ENCODE measurements around the gene SKAP2. TPM values are rescaled to one million over a fixed set of nuclear protein-coding genes. Genes with fewer than 3 reads are reported as not detected.

The SKAP2 gene
- total and polyA plus RNA-seq, 10 of the 15 experiments (the other 5 are each of a cell fraction or from before 2014, with no cell fraction given), result 10.9 to 40.6 (median 23.5) TPM

DNA sequence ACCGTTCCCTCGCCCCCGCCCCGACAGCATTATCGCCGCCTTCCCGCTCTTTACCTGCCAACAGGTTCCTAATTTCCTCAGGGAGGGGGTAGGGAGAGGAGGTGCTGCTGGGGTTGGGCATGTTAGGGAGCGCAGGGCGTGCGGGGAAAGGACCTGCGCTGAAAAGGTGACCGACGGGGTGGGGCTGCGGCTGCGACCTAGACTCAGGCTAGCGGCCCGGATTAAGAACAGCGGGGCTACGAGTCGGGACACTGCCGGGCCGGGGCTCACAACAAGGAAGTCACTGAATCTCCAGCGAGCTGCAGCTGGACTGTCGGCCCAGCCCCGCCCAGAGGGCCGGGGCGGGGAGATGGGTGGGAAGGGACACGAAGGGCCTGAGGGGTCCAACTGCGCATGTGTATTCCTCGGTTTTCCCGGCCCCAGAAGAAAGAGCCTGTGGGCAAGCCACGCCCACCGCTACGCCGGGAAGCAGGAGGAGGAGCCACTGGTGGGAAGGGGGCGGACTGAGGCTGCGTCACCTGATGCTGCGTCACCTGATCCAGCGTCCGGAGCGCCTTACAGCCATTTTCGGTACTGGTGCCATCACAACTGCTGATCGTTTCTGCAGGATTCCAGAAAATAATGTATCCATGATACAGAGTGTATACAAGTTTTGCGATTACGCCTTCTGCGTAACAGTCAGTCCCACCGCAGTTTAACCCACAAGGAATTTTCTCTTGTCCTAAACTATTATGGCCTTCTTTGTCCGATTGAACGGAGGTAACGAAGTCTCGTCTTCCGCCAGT lies at the start of gene SKAP2 (continued):
- TF ChIP-seq NR2C1 (IDR thresholded peaks at IDR 0.05), result no peak
- TF ChIP-seq ASH2L (IDR thresholded peaks at IDR 0.05; ENCODE audit: borderline replicate concordance, low read depth), result no peak; the same call in 1 of the 2 replicates
- TF ChIP-seq ZBED1 (IDR thresholded peaks at IDR 0.05; ENCODE audit: borderline replicate concordance), result no peak
- TF ChIP-seq, protein P1, sequence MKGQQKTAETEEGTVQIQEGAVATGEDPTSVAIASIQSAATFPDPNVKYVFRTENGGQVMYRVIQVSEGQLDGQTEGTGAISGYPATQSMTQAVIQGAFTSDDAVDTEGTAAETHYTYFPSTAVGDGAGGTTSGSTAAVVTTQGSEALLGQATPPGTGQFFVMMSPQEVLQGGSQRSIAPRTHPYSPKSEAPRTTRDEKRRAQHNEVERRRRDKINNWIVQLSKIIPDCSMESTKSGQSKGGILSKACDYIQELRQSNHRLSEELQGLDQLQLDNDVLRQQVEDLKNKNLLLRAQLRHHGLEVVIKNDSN (IDR thresholded peaks at IDR 0.05; ENCODE audit: borderline replicate concordance, extremely low read length, insufficient read depth, low read depth, low read length), result peak; percentile 93
- TF ChIP-seq RELA (IDR thresholded peaks at IDR 0.05; ENCODE audit: borderline replicate concordance, partially characterized antibody), result no peak
- no peak for TF ChIP-seq RBBP5 (conservative IDR thresholded peaks at IDR 0.05)
- no peak for TF ChIP-seq ETV6 (conservative IDR thresholded peaks at IDR 0.05 in 1 of 2, IDR thresholded peaks at IDR 0.05 in 1 of 2; ENCODE audit: borderline replicate concordance in 1 of 2, low read depth in 1 of 2)
- no peak for TF ChIP-seq IRF4 (IDR thresholded peaks at IDR 0.05; ENCODE audit: low read depth, low read length)
- TF ChIP-seq, protein P2, sequence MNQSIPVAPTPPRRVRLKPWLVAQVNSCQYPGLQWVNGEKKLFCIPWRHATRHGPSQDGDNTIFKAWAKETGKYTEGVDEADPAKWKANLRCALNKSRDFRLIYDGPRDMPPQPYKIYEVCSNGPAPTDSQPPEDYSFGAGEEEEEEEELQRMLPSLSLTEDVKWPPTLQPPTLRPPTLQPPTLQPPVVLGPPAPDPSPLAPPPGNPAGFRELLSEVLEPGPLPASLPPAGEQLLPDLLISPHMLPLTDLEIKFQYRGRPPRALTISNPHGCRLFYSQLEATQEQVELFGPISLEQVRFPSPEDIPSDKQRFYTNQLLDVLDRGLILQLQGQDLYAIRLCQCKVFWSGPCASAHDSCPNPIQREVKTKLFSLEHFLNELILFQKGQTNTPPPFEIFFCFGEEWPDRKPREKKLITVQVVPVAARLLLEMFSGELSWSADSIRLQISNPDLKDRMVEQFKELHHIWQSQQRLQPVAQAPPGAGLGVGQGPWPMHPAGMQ (IDR thresholded peaks at IDR 0.05; ENCODE audit: borderline replicate concordance), result no peak
- TF ChIP-seq NFXL1 (IDR thresholded peaks at IDR 0.05; ENCODE audit: borderline replicate concordance), result no peak
- TF ChIP-seq ESRRA (IDR thresholded peaks at IDR 0.05; ENCODE audit: low read length), result no peak
- TF ChIP-seq NBN (IDR thresholded peaks at IDR 0.05), result no peak; the same call in 1 of the 2 replicates
- TF ChIP-seq SP1 (IDR thresholded peaks at IDR 0.05; ENCODE audit: low read depth, low read length), result peak; percentile 38
- no peak for TF ChIP-seq FOXM1 (IDR thresholded peaks at IDR 0.05; ENCODE audit: low read depth, low read length)
- TF ChIP-seq, protein P3, sequence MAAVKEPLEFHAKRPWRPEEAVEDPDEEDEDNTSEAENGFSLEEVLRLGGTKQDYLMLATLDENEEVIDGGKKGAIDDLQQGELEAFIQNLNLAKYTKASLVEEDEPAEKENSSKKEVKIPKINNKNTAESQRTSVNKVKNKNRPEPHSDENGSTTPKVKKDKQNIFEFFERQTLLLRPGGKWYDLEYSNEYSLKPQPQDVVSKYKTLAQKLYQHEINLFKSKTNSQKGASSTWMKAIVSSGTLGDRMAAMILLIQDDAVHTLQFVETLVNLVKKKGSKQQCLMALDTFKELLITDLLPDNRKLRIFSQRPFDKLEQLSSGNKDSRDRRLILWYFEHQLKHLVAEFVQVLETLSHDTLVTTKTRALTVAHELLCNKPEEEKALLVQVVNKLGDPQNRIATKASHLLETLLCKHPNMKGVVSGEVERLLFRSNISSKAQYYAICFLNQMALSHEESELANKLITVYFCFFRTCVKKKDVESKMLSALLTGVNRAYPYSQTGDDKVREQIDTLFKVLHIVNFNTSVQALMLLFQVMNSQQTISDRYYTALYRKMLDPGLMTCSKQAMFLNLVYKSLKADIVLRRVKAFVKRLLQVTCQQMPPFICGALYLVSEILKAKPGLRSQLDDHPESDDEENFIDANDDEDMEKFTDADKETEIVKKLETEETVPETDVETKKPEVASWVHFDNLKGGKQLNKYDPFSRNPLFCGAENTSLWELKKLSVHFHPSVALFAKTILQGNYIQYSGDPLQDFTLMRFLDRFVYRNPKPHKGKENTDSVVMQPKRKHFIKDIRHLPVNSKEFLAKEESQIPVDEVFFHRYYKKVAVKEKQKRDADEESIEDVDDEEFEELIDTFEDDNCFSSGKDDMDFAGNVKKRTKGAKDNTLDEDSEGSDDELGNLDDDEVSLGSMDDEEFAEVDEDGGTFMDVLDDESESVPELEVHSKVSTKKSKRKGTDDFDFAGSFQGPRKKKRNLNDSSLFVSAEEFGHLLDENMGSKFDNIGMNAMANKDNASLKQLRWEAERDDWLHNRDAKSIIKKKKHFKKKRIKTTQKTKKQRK (IDR thresholded peaks at IDR 0.05; ENCODE audit: low read depth, low read length), result no peak
- TF ChIP-seq, protein P4, sequence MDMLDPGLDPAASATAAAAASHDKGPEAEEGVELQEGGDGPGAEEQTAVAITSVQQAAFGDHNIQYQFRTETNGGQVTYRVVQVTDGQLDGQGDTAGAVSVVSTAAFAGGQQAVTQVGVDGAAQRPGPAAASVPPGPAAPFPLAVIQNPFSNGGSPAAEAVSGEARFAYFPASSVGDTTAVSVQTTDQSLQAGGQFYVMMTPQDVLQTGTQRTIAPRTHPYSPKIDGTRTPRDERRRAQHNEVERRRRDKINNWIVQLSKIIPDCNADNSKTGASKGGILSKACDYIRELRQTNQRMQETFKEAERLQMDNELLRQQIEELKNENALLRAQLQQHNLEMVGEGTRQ (IDR thresholded peaks at IDR 0.05; ENCODE audit: borderline replicate concordance, low read depth, low read length), result peak; percentile 98
- no peak for TF ChIP-seq NR2F1 (conservative IDR thresholded peaks at IDR 0.05)
- no peak for TF ChIP-seq SUPT20H (IDR thresholded peaks at IDR 0.05; ENCODE audit: borderline replicate concordance, control insufficient read depth, low read depth, low read length)
- TF ChIP-seq SIN3A (IDR thresholded peaks at IDR 0.05; ENCODE audit: low read depth, low read length), result peak; percentile 34

Data from GM12878 (cell line).